GM10847 (cell line): ENCODE results near the gene PAX7.

Experiments
- POLR2A ChIP-seq: IDR thresholded peaks from 2 replicates; pipeline ENCODE4 v1.6.1; 2011; ENCODE audit not compliant: insufficient read length; ENCODE audit errors: extremely low read depth

Gene PAX7

DNA sequence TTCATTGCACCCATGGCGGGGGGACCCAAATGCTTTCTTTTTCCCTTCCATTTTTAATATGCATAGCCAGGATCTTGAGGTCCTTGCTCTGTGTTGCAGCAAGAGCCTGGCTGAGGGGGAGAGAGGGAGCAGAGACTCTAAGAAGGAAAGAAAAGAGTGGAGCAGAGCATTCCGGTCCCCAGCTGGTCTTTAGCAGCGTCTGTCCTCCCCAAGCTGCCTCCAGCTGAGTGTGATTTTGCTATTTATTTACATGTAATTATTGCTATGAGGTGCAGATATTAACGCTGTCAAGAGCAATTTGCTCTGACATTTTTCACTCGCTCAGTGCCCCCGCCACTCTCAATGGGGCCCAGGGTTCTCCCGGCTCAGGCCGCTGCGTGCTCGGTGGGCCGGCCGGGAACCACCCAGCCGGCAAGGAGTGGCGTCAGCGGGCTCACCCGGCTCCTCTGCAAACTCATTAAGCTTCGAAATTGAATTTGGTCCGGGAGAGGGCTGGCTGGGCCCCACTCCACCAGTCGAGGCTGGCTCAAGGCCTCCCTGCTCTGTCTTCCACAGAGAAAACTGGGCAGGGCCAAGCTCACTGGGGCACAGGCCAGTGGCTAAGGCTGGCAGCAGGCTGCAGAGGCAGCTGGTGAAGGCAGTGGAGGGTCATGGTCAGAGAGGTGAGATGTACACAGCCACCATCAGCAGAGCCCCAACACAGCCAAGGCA, 93.2 kb downstream of the PAX7 start:
- TF ChIP-seq POLR2A, result no peak

DNA sequence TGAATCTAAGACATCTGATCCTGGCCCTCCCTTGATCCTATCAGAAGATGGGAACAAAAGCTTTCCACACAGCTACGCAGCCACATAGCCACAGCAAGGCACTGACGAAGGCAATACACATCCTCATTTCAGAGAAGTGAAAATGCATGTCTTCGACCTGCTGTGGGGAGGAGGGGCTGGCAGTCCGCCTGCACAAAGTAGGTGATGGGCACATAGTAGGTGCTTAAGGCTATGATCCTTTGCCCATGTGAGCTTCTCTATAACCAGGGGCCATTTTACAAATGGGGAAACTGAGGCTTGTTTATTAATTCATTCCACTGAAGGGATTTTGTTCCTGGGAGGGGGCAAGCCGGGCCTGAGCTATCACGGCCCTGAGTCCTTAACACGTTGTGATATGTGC, 94.2 kb downstream of the PAX7 start:
- no peak for TF ChIP-seq POLR2A

GRCh38 chr1:18725231-18725895, 94.7 kb downstream of the PAX7 start:
- no peak for TF ChIP-seq POLR2A

DNA sequence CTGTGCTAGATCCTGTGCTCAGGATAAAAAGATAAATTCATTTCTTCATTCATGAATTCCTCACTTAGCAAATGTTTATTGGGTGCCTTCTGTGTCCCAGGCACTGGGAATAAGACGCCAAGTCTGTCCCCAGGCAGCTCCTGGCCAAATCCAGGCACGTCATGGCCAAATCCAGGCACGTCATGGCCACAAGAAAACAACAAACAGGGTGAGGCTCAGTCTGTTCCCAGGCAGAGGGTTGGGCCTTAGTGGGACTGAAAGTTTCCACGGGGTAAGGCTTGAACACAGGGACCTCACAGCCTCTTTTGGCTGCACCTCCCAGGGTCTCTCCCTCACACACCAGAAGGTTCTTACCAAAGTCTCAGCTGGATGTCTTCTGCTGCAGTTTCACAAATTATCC, 95.7 kb downstream of the PAX7 start:
- TF ChIP-seq POLR2A, result no peak

DNA sequence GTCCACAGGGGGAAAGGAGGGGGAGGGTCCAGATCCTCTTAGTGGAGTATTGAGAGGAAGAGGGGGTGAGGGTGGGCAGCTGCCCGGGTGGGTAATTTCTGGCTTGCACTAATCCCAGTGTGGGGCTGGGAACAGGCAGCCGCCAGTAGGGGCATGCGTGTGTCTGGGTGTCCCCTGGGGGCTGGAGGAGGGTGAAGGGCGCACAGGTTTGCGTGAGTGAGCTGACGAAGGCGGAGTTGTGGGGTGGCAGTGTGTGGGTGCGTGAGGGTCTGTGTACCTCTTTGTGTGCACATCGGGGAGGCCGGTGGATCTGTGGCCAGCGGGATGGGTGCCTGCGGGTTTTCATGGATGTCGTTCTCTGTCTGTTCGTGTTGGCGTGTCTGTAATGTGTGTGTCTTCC, 97.3 kb downstream of the PAX7 start:
- no peak for TF ChIP-seq POLR2A

DNA sequence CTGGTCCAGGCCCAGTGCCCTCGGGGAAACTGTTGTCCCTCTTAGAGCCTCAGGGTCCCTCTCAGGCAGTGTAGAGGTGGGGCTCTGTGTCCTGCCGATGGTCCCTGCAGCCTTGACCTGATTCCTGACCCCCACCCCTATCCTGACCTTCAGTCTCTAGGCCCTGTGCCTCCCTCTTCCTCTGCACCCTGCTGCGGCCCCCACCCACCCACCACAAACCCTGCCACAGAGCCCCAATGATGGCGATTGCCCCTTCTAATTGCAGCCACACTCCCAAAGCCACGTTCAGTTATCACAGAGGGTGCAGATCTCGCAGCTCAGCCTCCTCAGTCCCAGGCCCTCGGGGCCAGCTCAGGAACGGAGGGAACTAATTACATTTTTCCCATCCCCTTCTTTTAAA, 99.7 kb downstream of the PAX7 start:
- TF ChIP-seq POLR2A, result no peak

DNA sequence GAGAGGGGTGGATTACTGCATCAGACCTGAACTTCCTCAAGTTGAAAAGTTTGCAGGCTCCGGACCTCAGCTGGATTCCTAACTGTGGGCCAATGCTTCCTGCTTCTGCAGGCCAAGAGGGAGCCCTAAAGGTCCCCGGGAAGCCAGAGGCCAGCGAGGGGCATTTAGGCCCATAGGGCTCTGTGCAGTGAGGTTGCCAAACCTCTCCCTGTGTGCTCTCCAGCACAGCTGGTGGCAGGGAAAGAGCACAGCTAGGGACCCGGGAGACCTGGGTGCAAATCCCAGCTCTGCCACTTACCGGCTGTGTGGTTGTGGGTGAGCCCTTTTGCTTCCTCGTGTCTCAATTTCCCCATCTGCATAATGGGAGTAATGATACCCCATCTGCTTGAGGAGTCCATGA, 100.5 kb downstream of the PAX7 start:
- TF ChIP-seq POLR2A, result no peak

- TF ChIP-seq POLR2A, result no peak
These were observed 101.1 kb downstream of the PAX7 start for GRCh38 chr1:18731591-18732235.

DNA sequence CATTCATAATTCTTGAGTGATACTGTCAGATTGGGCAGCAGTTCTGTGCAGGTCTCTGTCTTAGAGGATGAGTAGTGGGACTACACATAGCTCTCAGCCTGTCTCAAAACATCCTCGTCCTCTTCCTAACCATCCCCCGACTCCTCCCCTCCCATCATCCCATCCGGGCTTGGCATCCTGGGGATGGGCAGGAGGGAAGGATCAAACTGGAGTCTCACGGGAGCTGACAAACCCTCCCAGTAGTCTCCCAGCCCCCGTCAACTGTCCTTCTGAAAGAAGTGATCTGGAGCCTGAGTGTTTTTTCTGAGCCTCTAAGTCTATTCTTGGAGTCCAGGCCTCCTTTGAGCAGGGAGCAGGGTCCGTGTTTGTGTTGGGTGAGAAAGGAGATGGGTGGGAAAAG, 102.0 kb downstream of the PAX7 start:
- TF ChIP-seq POLR2A, result no peak

DNA sequence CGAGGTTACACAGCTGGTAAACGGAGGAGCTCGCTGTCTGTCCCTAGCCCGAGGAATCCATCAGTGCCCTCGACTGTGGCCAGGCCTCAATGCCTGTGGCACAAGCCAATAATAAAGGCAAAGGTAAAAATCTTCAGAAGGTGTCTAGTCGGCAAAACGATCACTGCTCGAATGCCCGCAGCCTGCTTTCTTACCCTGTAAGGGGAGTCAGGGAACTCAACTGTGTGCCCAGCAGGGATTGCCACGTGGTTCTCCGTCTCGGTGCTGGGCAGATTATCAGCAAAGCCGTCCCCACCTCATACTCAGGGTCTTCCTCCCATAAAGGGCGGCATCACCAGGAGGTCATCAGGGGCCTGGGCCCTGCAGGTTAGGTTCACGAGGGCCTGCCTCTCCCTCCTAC, 103.4 kb downstream of the PAX7 start:
- TF ChIP-seq POLR2A, result no peak

- no peak for TF ChIP-seq POLR2A
These were observed 104.0 kb downstream of the PAX7 start for GRCh38 chr1:18734461-18735223.

- TF ChIP-seq POLR2A, result no peak
These were observed 104.8 kb downstream of the PAX7 start for GRCh38 chr1:18735224-18735997.

GRCh38 chr1:18736958-18737357, 106.3 kb downstream of the PAX7 start:
- no peak for TF ChIP-seq POLR2A

DNA sequence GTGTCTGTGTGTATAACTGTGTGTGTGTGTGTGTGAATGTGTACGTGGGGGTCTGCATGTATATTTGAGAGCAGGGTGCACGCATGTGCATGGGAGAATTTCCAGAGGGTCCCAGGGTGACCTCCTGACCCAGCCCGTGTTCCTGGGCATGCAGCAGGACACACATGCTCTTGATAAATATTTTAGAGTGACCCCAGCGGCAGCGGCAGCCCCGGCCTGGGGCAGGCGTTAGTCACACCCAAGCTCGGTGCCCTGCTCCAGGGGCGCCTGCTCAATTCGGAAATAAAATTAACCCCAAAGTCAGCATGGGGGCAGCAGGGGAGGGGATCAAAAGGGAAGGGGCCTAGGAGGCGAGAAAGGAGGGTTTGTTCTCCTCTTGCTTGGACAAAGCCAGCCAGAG, 107.5 kb downstream of the PAX7 start:
- no peak for TF ChIP-seq POLR2A

- no peak for TF ChIP-seq POLR2A
These were observed 108.0 kb downstream of the PAX7 start for GRCh38 chr1:18738617-18739016.
